ENCODE measurements around the gene LIPJ. TPM values are rescaled to one million over a fixed set of nuclear protein-coding genes. Genes with fewer than 3 reads are reported as not detected.

LIPJ gene
- total RNA-seq, 1 experiment from 2014 or later = not detected

DNA sequence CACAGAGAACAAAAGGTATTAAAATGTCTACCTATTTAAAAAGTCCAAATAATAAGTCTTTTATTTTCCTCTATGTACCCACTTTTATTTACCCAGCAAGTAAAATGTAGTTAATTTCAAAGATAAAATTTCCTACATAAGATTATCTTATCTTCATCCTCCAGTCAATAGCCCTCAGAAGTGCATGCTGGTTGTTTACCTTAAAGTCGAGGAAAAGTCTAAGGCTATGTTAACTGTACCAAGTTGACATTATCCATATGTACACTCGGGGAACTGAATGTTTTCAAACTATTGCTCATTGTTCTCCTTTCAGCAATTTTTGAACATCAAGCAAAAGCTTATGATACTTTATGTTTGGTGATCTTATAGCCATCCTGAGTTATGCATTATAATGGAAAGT lies 53.6 kb downstream of the LIPJ start:
- no peak for DNase-seq (ENCODE audit: low read depth, low spot score)
- H3K4me3 ChIP-seq (replicated peaks in 1 of 2; ENCODE audit: low read depth in 1 of 2, low read length in 2 of 2) = no peak overlapping the region
- no peaks in the 10 kb centered on the region for H3K27me3 ChIP-seq (ENCODE audit: insufficient read depth, low read length)
- POLR2A ChIA-PET = no interaction called here
- no peak for TF ChIP-seq ELF1 (IDR thresholded peaks at IDR 0.05; ENCODE audit: borderline replicate concordance, low read depth)
- TF ChIP-seq, protein P1, sequence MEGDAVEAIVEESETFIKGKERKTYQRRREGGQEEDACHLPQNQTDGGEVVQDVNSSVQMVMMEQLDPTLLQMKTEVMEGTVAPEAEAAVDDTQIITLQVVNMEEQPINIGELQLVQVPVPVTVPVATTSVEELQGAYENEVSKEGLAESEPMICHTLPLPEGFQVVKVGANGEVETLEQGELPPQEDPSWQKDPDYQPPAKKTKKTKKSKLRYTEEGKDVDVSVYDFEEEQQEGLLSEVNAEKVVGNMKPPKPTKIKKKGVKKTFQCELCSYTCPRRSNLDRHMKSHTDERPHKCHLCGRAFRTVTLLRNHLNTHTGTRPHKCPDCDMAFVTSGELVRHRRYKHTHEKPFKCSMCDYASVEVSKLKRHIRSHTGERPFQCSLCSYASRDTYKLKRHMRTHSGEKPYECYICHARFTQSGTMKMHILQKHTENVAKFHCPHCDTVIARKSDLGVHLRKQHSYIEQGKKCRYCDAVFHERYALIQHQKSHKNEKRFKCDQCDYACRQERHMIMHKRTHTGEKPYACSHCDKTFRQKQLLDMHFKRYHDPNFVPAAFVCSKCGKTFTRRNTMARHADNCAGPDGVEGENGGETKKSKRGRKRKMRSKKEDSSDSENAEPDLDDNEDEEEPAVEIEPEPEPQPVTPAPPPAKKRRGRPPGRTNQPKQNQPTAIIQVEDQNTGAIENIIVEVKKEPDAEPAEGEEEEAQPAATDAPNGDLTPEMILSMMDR (IDR thresholded peaks at IDR 0.05 in 2 of 3, conservative IDR thresholded peaks at IDR 0.05 in 1 of 3; ENCODE audit: borderline replicate concordance in 1 of 3, insufficient read depth in 1 of 3, low read depth in 2 of 3, low read length in 2 of 3) = no peak
- no peak for TF ChIP-seq POLR2AphosphoS5 (IDR thresholded peaks at IDR 0.05; ENCODE audit: low read depth, low read length)
- TF ChIP-seq JUND (IDR thresholded peaks at IDR 0.05) = no peak
- TF ChIP-seq ZFX (IDR thresholded peaks at IDR 0.05) = no peak
- no peak for TF ChIP-seq RAD21 (IDR thresholded peaks at IDR 0.05; ENCODE audit: low read depth)
- no peak for TF ChIP-seq EZH2phosphoT487 (IDR thresholded peaks at IDR 0.05; ENCODE audit: borderline replicate concordance)
- TF ChIP-seq, protein P2, sequence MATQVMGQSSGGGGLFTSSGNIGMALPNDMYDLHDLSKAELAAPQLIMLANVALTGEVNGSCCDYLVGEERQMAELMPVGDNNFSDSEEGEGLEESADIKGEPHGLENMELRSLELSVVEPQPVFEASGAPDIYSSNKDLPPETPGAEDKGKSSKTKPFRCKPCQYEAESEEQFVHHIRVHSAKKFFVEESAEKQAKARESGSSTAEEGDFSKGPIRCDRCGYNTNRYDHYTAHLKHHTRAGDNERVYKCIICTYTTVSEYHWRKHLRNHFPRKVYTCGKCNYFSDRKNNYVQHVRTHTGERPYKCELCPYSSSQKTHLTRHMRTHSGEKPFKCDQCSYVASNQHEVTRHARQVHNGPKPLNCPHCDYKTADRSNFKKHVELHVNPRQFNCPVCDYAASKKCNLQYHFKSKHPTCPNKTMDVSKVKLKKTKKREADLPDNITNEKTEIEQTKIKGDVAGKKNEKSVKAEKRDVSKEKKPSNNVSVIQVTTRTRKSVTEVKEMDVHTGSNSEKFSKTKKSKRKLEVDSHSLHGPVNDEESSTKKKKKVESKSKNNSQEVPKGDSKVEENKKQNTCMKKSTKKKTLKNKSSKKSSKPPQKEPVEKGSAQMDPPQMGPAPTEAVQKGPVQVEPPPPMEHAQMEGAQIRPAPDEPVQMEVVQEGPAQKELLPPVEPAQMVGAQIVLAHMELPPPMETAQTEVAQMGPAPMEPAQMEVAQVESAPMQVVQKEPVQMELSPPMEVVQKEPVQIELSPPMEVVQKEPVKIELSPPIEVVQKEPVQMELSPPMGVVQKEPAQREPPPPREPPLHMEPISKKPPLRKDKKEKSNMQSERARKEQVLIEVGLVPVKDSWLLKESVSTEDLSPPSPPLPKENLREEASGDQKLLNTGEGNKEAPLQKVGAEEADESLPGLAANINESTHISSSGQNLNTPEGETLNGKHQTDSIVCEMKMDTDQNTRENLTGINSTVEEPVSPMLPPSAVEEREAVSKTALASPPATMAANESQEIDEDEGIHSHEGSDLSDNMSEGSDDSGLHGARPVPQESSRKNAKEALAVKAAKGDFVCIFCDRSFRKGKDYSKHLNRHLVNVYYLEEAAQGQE (IDR thresholded peaks at IDR 0.05; ENCODE audit: low read depth) = no peak
- no peak for TF ChIP-seq POLR2A (IDR thresholded peaks at IDR 0.05; ENCODE audit: borderline replicate concordance, extremely low read depth, insufficient read depth, insufficient read length)
- no peak for TF ChIP-seq CEBPB (IDR thresholded peaks at IDR 0.05; ENCODE audit: low read depth)
- no peak for TF ChIP-seq EZH2 (IDR thresholded peaks at IDR 0.05)
- TF ChIP-seq SRF (IDR thresholded peaks at IDR 0.05; ENCODE audit: low read depth) = no peak
- TF ChIP-seq SIN3A (IDR thresholded peaks at IDR 0.05; ENCODE audit: low read depth) = no peak
- no peak for TF ChIP-seq YY1 (IDR thresholded peaks at IDR 0.05; ENCODE audit: extremely low read depth, insufficient replicate concordance, low read depth, low read length)
- TF ChIP-seq, protein P3, sequence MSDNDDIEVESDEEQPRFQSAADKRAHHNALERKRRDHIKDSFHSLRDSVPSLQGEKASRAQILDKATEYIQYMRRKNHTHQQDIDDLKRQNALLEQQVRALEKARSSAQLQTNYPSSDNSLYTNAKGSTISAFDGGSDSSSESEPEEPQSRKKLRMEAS (IDR thresholded peaks at IDR 0.05) = no peak
- TF ChIP-seq SP1 (IDR thresholded peaks at IDR 0.05; ENCODE audit: low read depth) = no peak
- TF ChIP-seq FOSL1 (IDR thresholded peaks at IDR 0.05; ENCODE audit: low read depth) = no peak
- no peak for TF ChIP-seq EGR1 (IDR thresholded peaks at IDR 0.05; ENCODE audit: low read depth)
- TF ChIP-seq, protein P4, sequence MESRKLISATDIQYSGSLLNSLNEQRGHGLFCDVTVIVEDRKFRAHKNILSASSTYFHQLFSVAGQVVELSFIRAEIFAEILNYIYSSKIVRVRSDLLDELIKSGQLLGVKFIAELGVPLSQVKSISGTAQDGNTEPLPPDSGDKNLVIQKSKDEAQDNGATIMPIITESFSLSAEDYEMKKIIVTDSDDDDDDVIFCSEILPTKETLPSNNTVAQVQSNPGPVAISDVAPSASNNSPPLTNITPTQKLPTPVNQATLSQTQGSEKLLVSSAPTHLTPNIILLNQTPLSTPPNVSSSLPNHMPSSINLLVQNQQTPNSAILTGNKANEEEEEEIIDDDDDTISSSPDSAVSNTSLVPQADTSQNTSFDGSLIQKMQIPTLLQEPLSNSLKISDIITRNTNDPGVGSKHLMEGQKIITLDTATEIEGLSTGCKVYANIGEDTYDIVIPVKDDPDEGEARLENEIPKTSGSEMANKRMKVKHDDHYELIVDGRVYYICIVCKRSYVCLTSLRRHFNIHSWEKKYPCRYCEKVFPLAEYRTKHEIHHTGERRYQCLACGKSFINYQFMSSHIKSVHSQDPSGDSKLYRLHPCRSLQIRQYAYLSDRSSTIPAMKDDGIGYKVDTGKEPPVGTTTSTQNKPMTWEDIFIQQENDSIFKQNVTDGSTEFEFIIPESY (IDR thresholded peaks at IDR 0.05; ENCODE audit: extremely low read depth, insufficient replicate concordance, low read length) = no peak
- CTCF ChIA-PET = no interaction called here
- no TSS peak for BruUV-seq (replicated peaks)
- ATAC-seq = no peak
- RAD21 ChIA-PET (ENCODE audit: low non-redundant PET in 1 of 2, low total read pairs in 2 of 2, uncharacterized antibody in 2 of 2, unreplicated experiment in 2 of 2) = no interaction called here
- H3K36me3 ChIP-seq (ENCODE audit: control insufficient read depth in 1 of 2, insufficient read depth in 2 of 2, low read length in 2 of 2) = no peaks in the 10 kb centered on the region
- no peaks in the 10 kb centered on the region for H3K79me2 ChIP-seq (ENCODE audit: insufficient read depth, low read length)
- no peak overlapping the region for H3K4me2 ChIP-seq (ENCODE audit: low read length)
- no peak overlapping the region for H3K9ac ChIP-seq (ENCODE audit: low read length)
- no peak overlapping the region for H2AFZ ChIP-seq (ENCODE audit: low read depth, low read length, poor library complexity, severe bottlenecking)
- H3K9me2 ChIP-seq (ENCODE audit: insufficient read depth) = no peaks in the 10 kb centered on the region
- no peaks in the 10 kb centered on the region for H3K4me1 ChIP-seq (ENCODE audit: control insufficient read depth in 1 of 2, insufficient read depth in 2 of 2, low read length in 2 of 2)
- no peaks in the 10 kb centered on the region for H4K20me1 ChIP-seq (ENCODE audit: insufficient read depth)
- no peak overlapping the region for H3K27ac ChIP-seq (ENCODE audit: low read depth, low read length)
- no peaks in the 10 kb centered on the region for H3K9me3 ChIP-seq (ENCODE audit: control insufficient read depth in 1 of 2, insufficient read depth in 1 of 2, low read depth in 1 of 2, low read length in 2 of 2)
- intact Hi-C loops (cut with micrococcal nuclease) = no loop called here
